SIG-M5 (cell line): ENCODE data around the gene ZNF132.
"Not testable (repeated sequence)": the region's sequence is repeated elsewhere in the genome, so short reads cannot be mapped to it uniquely, and the experiment has no call there.

ENCODE experiments used
- DNase-seq: peaks from one replicate; lab custom pipeline; 2025; lab: John Stamatoyannopoulos, UW

Gene ZNF132

DNA sequence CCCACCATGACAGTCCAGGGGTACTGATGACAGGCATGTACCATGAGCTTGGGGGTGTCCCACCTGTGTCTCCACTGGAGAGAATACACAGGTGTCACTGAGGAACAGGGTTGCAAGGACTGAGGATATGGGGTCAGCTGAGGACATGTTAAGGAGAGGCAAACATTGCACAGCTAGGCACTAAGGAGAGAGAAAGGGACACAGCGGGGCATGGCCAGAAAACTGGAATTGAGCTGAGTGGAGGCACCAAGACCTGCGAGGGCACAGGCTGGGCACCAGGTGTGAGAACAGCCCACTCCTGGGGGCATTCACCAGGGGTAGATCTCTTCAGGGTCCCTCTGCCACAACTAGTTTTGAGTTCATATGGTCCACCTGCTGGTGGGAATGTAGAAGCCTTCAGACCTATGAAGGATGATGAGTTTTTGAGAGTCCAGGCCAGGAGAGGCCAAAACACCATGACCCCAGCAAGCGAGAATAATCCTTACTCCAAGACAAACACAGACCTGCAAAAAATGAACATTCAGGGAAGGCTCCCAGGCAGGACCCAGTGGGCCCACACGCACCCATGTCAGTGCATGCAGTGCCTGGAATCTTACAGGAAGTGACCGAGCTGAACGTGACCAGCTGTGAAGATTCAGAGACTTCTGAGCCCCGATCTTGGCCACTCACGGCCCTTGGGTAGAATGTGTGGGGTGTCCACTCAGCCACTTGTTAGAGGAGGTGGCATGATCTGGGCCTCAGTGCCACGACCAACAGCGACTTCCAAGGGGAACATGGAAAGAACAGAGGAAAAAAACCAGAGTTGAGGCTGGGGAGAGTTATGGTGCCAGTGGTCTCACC, 32.9 kb downstream of the ZNF132 start:
- DNase-seq, result no peak

DNA sequence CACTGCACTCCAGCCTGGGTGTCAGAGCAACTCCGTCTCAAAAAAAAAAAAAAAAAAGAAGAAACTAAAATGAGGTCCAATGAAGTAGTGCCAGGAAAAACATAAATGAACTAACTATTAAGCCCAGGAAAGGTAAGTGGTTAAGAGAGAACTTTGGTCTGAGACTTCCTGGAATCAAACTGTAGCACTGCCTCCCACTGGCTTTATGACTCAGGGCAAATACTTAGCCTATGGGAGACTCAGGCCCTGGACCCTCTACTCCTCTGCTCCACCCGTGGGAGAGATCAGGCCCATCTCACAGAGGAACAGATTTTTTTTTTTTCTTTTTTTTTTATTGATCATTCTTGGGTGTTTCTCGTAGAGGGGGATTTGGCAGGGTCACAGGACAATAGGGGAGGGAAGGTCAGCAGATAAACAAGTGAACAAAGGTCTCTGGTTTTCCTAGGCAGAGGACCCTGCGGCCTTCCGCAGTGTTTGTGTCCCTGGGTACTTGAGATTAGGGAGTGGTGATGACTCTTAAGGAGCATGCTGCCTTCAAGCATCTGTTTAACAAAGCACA, 36.0 kb downstream of the ZNF132 start:
- DNase-seq, result not testable (repeated sequence)

DNA sequence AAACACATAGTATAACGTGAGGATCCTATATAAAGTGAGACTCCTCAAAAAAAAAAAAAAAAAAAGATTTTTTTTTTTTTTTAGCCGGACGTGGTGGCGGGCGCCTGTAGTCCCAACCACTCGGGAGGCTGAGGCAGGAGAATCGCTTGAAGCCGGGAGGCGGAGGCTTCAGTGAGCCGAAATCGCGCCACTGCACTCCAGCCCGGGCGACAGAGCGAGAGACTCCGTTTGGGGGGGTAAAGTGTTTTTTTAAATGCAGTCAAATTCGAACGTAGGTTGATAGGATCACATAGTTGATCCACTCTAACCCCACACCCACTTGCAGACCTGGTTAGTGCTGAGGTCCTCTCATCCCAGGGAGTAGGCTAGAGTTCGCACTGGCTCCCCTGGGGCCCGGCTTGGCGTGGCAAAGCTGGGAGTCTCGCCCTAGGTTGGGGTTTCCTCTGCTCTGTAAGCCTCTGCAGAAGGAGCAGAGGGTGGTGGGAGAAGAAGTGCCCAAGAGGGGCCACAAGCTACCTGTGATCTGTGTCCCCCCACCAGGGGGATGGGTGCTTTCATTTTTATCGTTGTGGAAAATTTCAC, 38.0 kb downstream of the ZNF132 start:
- no peak for DNase-seq

DNA sequence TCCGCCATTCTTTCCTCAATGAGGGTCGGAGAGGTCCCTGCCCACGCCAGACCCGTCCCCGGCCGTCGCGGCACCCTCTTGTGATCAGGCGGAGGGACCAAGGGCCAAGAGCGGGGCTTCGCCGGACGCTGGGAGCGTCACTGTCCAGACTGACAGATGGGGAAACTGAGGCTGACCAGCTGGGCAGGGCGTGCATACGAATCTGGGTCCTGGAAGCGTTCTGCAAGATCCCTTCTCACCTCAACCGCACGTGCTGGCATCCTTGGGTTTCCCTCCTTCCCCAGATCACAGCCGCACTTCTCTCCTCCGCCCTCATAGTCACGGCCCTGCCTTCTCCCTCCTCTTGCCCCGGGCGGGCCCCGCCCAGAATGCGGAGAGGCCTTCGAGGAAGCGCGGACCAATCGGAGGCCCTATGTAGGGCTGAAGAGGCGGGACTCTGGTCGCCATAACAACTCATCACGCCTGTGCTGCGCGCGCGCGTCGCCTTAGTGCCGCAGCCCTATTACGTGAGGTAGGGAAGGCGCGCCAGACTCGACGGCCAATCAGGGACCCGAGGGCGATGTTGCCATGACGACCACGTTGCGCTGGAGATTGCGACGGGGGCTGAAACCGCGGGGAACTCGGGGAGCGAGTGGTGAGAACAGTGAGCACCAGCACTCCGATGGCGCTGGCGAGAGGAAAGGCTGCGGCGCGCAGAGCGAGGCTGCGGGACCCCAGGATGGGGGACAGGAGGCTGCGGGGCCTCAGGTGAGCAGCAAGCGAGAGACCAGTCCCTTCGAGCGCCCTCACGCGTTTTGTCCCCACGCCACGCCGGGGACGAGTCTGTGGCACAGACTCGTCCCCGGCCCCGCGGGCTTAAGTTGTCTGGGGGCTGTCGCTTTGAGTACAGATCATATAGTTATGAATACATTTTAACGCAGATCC, 38.8 kb downstream of the ZNF132 start:
- DNase-seq, result peak; percentile 92

DNA sequence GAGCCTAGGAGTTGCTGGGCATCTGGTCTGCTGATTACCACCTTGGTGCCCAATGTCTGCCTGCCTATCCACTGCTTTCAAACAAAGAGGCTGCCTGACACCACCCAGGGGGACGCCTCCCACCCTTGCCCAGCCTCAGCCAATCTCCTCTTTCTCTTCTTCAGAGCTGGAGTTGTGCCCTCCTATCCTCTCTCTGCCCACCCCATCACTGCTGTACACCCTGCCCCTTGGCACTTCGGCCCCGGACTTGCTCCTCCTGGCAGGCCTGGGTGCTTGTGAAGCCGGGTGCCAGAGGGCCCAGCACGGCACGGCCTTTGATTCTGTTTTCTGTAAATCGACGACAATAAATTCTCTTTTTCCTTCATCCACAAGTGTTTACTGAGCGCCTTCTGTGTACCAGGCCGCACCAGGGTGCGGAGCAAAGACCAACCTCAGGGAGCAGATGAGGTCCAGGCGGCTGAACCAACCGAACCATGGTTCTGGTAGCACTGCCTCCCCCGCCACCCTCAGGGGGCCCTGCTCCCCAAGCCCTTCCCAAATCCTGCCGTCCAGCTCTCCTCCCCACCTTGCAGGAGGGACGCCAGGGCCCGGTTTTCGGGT, 39.5 kb downstream of the ZNF132 start:
- DNase-seq, result no peak

DNA sequence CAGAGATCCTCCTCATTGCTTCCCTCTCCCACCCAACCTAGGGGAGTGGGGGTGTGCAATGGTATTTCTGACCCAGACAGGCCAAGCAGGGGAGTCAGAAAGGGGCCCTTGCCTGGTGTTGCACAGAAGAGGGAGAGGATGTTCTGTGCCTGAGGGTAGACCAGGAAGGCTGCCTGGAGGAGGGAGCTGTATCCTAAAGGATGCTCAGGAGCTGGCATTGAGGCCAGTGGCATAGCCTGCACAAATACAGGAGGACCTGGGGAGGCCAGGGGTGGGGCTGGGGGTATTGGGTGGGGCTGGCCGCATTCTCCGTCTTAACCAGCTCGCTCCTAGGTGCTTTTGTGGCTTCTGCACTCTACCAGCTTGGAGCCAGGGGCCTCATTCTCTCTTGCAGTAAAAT, 40.0 kb downstream of the ZNF132 start:
- no peak for DNase-seq

DNA sequence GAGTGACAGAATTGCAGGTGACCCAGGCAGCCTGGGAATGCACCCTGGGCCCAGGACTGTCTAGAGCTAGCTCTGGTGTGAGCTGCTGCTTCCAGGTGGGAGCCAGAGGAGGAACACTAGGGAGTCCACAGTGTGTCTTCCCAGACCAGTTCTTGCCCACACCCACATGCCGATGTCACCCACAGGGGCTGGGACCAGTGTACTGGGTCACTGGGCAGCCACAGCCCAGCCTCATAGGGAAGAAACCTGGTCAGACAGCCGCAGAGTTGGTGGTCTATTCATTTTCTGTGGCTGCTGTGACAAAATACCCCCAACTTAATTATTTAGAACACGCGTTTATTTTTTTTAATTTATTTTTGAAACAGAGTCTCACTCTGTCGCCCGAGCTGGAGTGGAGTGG, 41.4 kb downstream of the ZNF132 start:
- no peak for DNase-seq

DNA sequence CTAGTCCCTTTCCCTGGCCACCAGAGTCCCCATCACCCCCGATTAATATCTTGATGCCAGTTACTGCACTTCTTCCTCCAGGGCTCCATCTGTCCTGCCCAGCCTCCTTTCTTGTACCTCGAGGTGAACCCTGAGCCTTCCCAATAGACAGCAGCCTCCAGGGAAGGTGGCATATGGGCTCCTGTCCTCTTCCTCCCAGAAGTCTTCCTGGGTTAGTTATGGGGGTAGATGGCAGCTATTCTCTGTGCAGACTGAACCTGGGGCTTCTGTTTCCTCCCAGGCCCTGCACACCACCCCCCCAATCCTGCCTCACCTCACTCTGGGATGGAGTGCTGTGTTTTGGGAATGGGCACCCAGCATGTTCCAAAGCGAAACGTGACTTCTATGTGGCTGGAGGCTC, 41.9 kb downstream of the ZNF132 start:
- no peak for DNase-seq

DNA sequence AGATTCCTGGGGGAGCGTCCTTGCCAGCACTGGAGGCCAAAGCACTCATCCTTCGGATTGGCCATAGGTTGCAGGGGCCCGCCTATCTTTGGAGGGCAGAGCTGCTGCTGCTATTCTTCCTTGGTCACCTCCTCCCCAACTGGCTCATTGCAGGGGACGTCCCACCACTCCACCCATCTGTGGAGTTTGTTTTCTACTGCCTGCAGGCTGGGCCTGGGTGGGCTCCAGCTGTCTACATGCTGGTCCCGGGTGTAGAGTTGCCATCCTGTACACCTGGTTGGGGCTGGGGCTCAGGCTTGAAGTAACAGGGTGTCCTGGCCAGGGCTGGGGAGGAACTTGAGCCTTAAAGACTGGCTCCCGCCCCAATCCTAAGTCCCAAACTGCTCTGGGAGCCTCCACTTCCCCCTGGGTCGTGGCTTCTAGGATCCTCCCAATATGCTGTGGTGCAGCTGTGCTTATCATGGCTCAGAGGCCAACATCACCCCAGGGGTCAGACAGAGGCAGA, 42.4 kb downstream of the ZNF132 start:
- DNase-seq, result no peak

DNA sequence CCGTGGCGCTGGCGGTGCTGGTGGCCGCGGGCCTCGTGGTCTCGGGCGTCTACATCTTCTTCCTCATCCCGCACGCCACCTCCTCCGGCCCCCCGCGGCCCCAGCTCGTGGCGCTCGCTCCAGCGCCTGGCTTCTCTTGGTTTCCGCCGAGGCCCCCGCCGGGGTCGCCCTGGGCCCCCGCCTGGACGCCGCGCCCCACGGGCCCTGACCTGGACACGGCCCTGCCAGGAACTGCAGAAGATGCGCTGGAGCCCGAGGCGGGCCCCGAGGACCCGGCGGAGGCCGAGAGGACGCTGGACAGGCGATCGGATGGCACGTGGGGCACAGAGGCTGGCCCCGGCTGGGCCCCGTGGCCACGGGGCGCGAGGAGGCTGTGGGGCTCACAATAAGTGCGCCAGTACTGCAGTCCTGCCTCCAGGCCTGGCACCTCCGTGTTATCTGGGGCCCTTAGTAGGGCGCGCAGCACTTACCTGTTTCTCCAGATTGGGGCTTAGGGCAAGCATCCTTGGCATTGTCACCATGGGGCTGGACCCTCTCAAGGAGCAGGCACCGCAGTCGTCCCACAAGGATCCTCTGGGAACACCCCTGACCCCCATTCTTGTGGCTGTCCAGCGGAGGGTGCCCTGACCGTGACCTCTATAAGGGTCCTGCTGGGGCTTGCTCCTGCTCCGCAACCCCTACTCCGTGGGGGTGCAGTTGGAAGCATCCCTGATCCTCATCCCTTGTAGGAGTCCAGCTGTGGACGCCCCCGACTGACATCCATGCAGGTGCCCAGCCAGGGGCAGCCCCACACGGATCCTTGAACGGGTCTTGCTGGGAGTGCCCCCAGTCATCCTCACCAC, 43.0 kb downstream of the ZNF132 start:
- DNase-seq, result no peak

DNA sequence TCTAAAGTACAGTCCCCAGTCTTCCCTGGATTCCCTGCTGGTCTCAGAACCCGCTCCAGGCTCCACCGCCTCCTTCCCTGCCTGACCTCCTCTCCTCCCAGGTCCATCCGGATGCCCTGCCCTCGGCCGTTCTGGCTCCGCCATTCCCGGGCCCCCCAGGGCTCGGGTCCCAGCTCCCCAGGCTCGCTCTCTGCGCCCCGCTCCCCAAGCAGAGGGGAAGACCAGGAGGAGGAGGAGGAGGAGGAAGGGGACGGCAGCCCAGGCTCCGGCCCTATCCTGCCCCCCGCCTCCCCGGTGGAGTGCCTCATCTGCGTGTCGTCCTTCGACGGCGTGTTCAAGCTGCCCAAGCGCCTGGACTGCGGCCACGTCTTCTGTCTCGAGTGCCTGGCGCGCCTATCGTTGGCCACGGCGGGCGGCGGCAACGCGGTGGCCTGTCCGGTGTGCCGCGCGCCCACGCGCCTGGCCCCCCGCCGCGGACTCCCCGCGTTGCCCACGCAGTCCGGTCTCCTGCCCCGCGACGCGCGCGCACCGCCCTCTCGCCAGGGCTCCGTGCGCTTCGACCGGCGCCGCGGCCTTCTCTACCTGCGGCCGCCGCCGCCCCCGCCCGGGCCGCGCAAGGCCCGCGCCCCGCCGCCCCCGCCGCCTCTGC, 43.9 kb downstream of the ZNF132 start:
- no peak for DNase-seq

DNA sequence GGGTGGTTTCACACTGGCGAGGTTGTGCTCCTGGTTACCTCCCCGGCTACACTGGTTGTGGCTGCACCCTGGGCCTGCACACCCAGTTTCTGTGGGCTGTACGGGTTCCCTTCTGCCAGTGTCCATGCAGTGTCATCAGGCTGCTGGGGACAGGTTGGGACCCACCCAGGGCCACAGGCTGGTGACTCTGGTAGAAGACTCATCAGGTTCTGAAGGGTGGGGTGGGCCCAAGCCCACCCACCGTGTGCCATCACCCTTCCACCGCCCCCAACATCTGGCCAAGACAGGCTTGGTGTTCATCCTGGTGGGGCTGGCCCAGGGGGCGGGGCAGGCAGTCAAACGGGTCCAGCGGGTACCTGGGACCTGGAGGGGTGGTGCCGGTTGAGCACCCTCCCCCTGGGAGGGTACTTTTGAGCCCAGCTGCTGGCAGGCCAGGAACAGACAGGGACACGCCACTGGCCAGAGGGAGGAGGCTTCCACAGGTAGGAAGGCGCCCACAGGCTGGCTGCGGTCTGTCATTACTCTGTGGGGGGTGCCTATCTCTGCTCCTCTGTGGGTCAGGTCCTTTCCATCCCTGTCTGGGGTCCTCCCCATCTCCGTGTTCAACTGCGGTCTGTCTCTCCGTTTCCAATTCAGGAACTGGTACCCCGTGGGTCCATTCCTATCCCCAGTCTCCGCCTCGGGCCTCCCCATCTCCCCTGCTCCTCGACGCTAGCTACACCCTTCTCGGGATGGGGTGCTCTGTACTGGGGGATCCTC, 44.6 kb downstream of the ZNF132 start, which contains the start of gene RNF225:
Gene RNF225 (plus strand): TSS at position 437 of the 759 bp plus-strand sequence. CDS start 434 bp downstream, outside the sequence.
- no peak for DNase-seq

DNA sequence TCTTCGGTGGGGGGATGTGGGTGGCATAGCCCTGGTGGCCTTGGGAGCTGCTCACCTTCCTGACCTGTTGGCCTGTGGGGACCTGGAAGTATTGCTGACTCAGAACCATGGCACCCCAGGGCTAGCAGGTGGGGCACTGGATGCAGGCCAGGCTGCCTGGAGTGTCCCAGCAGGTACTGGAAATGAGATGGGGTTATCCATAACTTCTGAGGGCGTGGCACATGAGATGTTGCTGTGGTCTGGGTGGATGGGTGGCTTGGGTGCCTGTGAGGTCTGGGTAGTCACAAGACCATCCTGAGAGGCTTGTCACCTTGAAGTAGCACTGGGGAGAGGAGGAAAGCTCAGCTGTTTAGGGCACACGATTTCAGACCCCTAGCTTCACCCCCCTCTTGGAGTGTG, 45.1 kb downstream of the ZNF132 start:
- no peak for DNase-seq

DNA sequence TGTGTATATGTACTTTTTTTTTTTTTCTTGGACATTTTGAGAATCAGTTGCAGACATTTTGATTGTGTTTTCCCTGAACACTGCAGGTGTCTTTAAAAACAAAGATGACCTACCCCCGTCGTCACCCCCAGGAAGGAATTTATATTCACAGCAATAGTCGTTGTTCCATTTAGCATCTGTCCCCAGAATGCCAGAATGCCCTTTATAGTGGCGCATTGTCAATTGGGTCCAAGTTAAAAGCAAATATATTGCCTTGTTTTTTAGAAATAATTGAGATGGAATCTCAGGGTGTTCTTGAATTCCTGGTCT, 46.3 kb downstream of the ZNF132 start:
- DNase-seq, result no peak

DNA sequence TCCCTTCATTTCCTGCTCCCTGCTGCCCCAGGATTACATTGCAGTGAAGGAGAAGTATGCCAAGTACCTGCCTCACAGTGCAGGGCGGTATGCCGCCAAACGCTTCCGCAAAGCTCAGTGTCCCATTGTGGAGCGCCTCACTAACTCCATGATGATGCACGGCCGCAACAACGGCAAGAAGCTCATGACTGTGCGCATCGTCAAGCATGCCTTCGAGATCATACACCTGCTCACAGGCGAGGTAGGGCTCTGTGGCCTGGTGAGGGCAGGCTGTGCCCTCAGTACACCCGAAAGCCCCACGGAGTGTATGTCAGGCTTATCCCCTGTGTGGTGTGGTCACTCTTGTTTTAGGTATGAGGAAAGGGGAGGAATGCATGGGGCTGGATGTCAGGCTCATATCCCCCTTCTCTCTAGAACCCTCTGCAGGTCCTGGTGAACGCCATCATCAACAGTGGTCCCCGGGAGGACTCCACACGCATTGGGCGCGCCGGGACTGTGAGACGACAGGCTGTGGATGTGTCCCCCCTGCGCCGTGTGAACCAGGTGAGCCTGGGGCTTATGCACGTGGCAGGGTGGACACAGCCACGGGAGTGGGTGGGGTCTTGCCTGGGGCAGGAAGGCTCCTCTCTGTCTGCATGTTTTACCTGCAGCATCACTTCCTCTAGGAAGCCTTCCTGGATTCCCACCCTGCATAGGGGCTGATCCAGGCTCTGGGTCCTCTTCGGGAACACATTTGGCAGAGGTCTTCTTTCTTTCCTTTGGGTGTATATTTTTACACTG, 46.8 kb downstream of the ZNF132 start:
- DNase-seq, result no peak

DNA sequence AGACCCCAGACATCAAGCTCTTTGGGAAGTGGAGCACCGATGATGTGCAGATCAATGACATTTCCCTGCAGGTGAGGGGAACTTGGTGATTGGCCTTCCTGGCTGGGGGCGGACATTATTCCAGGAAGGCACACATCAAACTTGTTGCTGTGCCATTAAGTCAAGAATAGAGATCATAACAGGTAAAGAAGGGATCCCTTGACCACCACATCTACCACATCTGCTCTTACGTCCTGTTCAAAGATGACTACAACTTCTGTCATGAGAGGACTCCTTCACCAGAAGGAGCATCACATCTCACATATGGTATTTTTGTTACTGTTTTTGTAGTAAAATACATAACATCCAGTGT, 51.8 kb downstream of the ZNF132 start:
- no peak for DNase-seq

DNA sequence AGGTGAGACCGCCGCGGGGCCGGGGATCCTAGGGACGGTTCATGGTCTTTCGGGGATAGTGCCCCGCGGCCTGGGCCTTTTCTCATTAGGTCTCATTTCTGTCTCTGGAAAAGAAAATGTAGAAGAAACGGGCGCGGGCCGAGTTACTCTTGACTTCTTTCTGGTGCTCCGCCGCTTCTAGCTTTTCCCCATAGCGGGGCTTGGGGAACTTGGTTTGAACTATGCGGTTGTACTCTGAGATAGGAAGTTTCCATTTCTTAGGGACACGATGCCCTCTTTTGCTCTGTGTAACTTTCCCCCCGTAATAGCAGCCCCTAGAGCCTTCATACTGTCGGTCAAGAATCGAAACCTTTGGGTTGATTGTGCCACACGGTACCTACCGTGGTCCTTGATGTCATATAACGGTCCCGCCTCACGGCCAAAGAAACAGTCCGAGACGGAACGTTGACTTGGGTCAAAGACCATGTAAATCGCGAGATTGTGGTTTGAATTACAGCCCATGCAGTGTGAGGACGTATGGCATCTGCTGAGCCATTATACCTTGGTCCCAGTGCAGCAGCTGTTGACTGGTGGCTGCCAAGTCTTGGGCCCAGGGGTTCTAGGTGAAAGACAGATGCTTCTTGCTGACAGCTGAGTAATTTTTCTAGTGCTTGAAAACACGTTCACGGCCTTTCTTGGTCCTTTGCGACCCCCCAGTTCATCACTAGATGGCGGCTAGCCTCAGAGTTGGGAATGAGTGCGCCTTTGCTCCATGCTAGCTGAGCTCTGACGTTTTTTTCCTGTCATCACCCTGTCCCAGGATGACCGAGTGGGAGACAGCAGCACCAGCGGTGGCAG, 52.4 kb downstream of the ZNF132 start:
- no peak for DNase-seq
